ENCODE data around the gene TBC1D22A. TPM values are rescaled to one million over a fixed set of nuclear protein-coding genes. Genes with fewer than 3 reads are reported as not detected.
A peak's percentile ranks its signal among the peaks of the same experiment; 100 is the strongest.
"Not testable (repeated sequence)": the region's sequence is repeated elsewhere in the genome, so short reads cannot be mapped to it uniquely, and the experiment has no call there.

TBC1D22A gene
- total RNA-seq, 2 experiments from 2014 or later = 36.0 to 38.0 TPM

- no peaks in the 10 kb centered on the region for H3K27me3 Mint-ChIP-seq
- H3K27ac Mint-ChIP-seq = peak overlapping the region; percentile 78
- intact Hi-C loops (cut with DNase I, micrococcal nuclease) = loop anchor here in 1 of 2 experiments (2.0 kb wide), 1 partner anchor 15 kb away; no protein-coding TSS in a partner anchor
- H3K36me3 Mint-ChIP-seq (ENCODE audit: low read depth) = peaks cover 14% of the 10 kb centered on the region
- H3K9me3 Mint-ChIP-seq (ENCODE audit: low read depth) = no peaks in the 10 kb centered on the region
- H3K4me1 Mint-ChIP-seq = peaks cover 58% of the 10 kb centered on the region
- H3K4me3 Mint-ChIP-seq = peak overlapping the region; percentile 67
- ChIA-PET CTCF (interaction anchor here (1.0 to 1.7 kb wide), 3 partner anchors 11 to 20 kb away, joined by 5 to 6 read pairs (median 6); no protein-coding TSS in a partner anchor), POLR2A (no interaction called here)
- DNase-seq = no peak
- no peak for ATAC-seq
Observed at GRCh38 chr22:46775850-46776826, 13.7 kb downstream of the TBC1D22A start.

DNA sequence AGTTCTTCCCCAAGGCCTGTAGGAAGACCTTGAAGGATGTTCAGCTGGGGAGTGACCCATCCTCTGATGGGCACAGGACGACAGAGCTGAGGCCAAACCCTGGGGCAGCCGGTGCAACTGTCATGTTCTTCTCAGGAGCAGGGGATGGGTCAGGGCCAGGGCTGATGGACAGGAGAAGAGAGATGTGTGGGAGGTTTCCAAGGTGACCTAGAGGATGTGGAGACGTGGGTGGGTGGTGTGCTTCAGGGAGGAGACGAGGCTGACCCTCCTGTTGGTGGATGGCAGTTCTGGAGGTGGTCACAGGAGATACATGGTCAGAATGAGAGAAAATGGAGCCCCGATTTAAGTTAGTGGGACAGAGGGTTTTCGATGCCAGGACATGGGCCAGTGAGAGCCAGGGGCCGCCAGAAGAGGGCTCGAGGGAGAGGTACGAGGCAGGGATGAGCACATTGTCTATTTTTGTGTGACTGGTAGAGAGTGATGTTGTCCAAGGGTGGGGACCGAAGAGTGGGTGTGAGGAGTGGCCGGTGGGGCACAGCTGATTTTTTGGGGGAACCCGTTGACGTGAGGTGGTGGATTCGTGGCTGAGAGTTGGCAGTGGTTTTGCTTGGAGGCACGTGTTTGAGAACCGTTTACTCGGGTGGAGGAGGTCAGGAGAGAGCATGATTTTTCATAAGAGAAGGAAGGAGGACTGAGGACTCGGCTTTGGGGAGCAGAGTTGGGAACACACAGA is 14.6 kb downstream of the TBC1D22A start:
- intact Hi-C loops (cut with DNase I, micrococcal nuclease) = loop anchor here in 1 of 2 experiments (2.0 kb wide), 1 partner anchor 16 kb away; no protein-coding TSS in a partner anchor
- Mint-ChIP-seq H3K4me3 (peak overlapping the region; percentile 67), H3K36me3 (ENCODE audit: low read depth) (peaks cover 11% of the 10 kb centered on the region), H3K9me3 (ENCODE audit: low read depth) (no peaks in the 10 kb centered on the region), H3K27ac (peak overlapping the region; percentile 78), H3K4me1 (peaks cover 58% of the 10 kb centered on the region), H3K27me3 (no peaks in the 10 kb centered on the region)
- ATAC-seq = no peak
- DNase-seq = no peak
- ChIA-PET POLR2A (no interaction called here), CTCF (interaction anchor here (1.0 kb wide), 3 partner anchors 10 to 58 kb away, joined by 3 to 5 read pairs (median 3); no protein-coding TSS in a partner anchor)

DNA sequence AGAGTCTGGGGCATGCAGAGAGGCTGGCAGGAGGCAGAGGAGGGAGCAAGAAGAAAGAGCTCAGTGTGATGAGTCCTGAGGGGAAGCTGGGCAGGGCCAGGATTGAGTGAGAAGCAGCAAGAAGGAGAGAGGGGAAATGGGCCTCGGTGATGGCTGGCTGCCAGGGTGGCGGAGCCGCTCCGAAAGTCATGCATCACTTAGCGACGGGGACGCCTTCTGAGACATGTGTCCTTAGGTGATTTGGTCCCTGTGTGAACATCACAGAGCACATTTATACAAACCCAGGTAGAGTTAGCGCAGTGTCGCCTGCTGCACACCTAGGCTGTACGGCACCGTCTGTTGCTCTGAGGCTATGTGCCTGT is 15.1 kb downstream of the TBC1D22A start:
- intact Hi-C loops (cut with DNase I, micrococcal nuclease) = loop anchor here in 1 of 2 experiments (2.0 kb wide), 1 partner anchor 17 kb away; no protein-coding TSS in a partner anchor
- peaks cover 11% of the 10 kb centered on the region for H3K36me3 Mint-ChIP-seq (ENCODE audit: low read depth)

DNA sequence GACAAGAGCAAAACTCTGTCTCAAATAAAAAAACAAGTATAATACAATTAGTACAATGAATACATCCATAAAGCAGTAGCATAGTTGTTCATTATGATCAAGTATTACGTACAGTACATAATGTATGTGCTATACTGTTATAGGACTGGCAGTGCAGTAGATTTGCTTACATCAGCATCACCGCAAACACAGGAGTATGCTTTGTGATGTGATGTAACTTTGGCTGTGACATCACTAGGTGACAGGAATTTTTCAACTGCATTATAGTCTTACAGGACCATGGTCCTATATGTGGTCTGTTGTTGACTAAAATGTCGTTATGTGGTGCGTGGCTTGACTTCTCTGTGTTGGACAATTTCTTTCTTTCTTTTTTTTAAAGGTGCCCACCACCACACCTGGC is 16.6 kb downstream of the TBC1D22A start:
- H3K9me3 Mint-ChIP-seq (ENCODE audit: low read depth) = no peaks in the 10 kb centered on the region
- no peak for ATAC-seq
- intact Hi-C loops (cut with DNase I, micrococcal nuclease) = no loop called here
- H3K27me3 Mint-ChIP-seq = no peaks in the 10 kb centered on the region
- POLR2A ChIA-PET = no interaction called here
- no peak overlapping the region for H3K4me3 Mint-ChIP-seq
- peaks cover 11% of the 10 kb centered on the region for H3K36me3 Mint-ChIP-seq (ENCODE audit: low read depth)
- peaks cover 46% of the 10 kb centered on the region for H3K4me1 Mint-ChIP-seq
- CTCF ChIA-PET = interaction anchor here (0.9 kb wide), 1 partner anchor 25 kb away, joined by 3 read pairs; no protein-coding TSS in a partner anchor
- DNase-seq = no peak
- H3K27ac Mint-ChIP-seq = no peak overlapping the region

More for the DNA sequence above, 15.1 kb downstream of the TBC1D22A start:
- POLR2A ChIA-PET = interaction anchor here (0.6 kb wide), 1 partner anchor 16 kb away, joined by 5 read pairs; no protein-coding TSS in a partner anchor
- H3K27me3 Mint-ChIP-seq = no peaks in the 10 kb centered on the region
- CTCF ChIA-PET = interaction anchor here (1.0 kb wide), 3 partner anchors 10 to 58 kb away, joined by 3 to 5 read pairs (median 3); no protein-coding TSS in a partner anchor
- H3K4me3 Mint-ChIP-seq = peak overlapping the region; percentile 67
- peaks cover 60% of the 10 kb centered on the region for H3K4me1 Mint-ChIP-seq
- DNase-seq = peak; percentile 81
- peak overlapping the region; percentile 78 for H3K27ac Mint-ChIP-seq
- ATAC-seq = peak; percentile 9
- no peaks in the 10 kb centered on the region for H3K9me3 Mint-ChIP-seq (ENCODE audit: low read depth)

DNA sequence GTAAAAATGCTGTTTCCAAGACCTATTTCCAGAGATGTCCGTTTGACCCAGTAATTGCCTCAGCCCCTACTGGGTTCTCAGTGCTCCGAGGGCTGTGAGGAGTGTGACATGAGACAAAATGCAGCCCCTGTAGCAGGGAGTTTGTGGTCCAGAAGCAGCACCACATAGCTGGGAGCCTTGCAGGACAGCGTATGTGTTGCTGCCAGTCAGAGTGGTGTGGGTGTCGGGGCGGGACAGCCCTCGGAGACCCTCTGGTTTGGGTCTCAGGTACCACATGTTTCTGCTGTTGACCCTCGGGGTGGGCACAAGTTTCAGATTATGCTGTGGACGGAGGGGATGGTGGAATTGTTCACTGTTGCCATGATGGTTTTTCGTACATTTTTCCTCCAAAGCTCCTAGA is 17.2 kb downstream of the TBC1D22A start:
- Mint-ChIP-seq H3K27me3 (no peaks in the 10 kb centered on the region), H3K36me3 (ENCODE audit: low read depth) (peaks cover 11% of the 10 kb centered on the region), H3K4me1 (peaks cover 41% of the 10 kb centered on the region), H3K9me3 (ENCODE audit: low read depth) (no peaks in the 10 kb centered on the region), H3K4me3 (no peak overlapping the region), H3K27ac (no peak overlapping the region)
- CTCF ChIA-PET = interaction anchor here (0.6 to 0.7 kb wide), 2 partner anchors 19 to 1080 kb away, joined by 3 read pairs; no protein-coding TSS in a partner anchor
- DNase-seq = no peak
- POLR2A ChIA-PET = interaction anchor here (1.4 kb wide), 1 partner anchor 11 kb away, joined by 3 read pairs; no protein-coding TSS in a partner anchor
- intact Hi-C loops (cut with DNase I, micrococcal nuclease) = no loop called here
- ATAC-seq = no peak

- no peak for ATAC-seq
- Mint-ChIP-seq H3K36me3 (ENCODE audit: low read depth) (peaks cover 11% of the 10 kb centered on the region), H3K4me1 (peaks cover 33% of the 10 kb centered on the region), H3K27me3 (no peaks in the 10 kb centered on the region), H3K27ac (no peak overlapping the region), H3K4me3 (no peak overlapping the region), H3K9me3 (ENCODE audit: low read depth) (no peaks in the 10 kb centered on the region)
- POLR2A ChIA-PET = interaction anchor here (1.4 kb wide), 1 partner anchor 10 kb away, joined by 3 read pairs; no protein-coding TSS in a partner anchor
- no peak for DNase-seq
- intact Hi-C loops (cut with DNase I, micrococcal nuclease) = no loop called here
- CTCF ChIA-PET = interaction anchor here (0.6 to 1.0 kb wide), 4 partner anchors 12 to 1080 kb away, joined by 3 to 4 read pairs (median 3); partner anchors contain the start of gene TBC1D22A
Observed at GRCh38 chr22:46780453-46780852, 18.0 kb downstream of the TBC1D22A start.

DNA sequence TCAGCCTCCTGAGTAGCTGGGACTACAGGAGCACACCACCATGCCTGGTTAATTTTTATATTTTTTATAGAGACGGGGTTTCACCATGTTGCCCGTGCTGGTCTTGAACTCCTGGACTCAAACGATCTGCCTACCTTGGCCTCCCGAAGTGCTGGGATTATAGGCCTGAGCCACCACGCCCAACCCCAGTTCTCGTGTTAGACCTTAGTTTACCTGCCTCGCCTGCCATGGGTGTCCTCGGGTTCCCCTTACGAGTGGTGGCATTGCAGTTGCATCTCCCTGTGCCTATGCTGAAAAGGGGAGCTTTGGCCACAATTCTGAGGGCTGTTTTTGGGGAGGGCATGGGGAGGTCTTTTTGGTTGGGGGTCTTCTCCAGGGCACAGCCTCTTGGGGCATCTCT is 18.8 kb downstream of the TBC1D22A start:
- intact Hi-C loops (cut with DNase I, micrococcal nuclease) = no loop called here
- peaks cover 7% of the 10 kb centered on the region for H3K36me3 Mint-ChIP-seq (ENCODE audit: low read depth)
- H3K27ac Mint-ChIP-seq = no peak overlapping the region

DNA sequence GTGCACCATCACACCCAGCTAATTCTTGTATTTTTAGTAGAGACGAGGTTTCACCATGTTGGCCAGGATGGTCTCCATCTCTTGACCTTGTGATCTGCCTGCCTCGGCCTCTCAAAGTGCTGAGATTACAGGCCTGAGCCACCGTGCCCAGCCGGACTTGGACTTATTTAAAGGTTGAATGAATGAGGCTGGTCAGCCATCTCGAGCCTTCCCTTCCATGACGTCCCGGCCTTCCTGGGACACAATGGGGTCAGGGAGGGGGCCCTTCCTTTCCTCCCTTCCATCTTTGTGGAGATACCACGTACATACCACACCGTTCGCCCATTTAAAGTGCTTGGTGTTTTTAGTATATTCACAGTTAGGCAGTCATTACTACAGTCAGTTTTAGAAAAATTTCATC is 19.8 kb downstream of the TBC1D22A start:
- peaks cover 16% of the 10 kb centered on the region for H3K4me1 Mint-ChIP-seq
- H3K27ac Mint-ChIP-seq; POLR2A ChIA-PET; H3K36me3 Mint-ChIP-seq (ENCODE audit: low read depth); ATAC-seq; H3K4me3 Mint-ChIP-seq; CTCF ChIA-PET; H3K27me3 Mint-ChIP-seq; H3K9me3 Mint-ChIP-seq (ENCODE audit: low read depth); intact Hi-C loops (cut with DNase I, micrococcal nuclease); DNase-seq: not testable (repeated sequence)

More for the DNA sequence above, 18.8 kb downstream of the TBC1D22A start:
- ChIA-PET POLR2A (no interaction called here), CTCF (no interaction called here)
- no peak overlapping the region for H3K4me3 Mint-ChIP-seq
- no peak for ATAC-seq
- peaks cover 25% of the 10 kb centered on the region for H3K4me1 Mint-ChIP-seq
- H3K9me3 Mint-ChIP-seq (ENCODE audit: low read depth) = no peaks in the 10 kb centered on the region
- H3K27me3 Mint-ChIP-seq = no peaks in the 10 kb centered on the region
- no peak for DNase-seq

DNA sequence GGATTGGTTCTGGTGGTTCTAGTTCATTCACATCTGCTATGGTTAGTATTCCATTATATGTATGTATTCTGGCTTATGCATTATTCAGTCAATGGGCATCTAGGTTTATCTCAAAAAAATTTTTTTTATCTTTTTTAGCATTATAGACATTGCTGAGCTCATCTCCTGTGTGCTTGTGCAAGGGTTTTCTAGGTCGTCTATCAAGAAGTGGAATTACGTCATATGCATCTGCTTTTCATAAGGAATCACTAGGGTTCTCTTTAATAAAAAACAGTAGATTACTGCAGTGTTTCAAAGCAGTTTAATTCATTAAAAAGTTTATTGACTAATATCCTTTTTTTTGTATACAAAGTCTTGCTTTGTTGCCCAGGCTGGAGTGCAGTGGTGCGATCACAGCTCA is 21.3 kb downstream of the TBC1D22A start:
- Mint-ChIP-seq H3K4me3 (no peak overlapping the region), H3K27ac (no peak overlapping the region), H3K9me3 (ENCODE audit: low read depth) (no peaks in the 10 kb centered on the region), H3K27me3 (no peaks in the 10 kb centered on the region), H3K36me3 (ENCODE audit: low read depth) (peaks cover 9% of the 10 kb centered on the region), H3K4me1 (peaks cover 20% of the 10 kb centered on the region)
- CTCF ChIA-PET = interaction anchor here (1.0 to 2.8 kb wide), 3 partner anchors 15 to 25 kb away, joined by 3 to 14 read pairs (median 5); no protein-coding TSS in a partner anchor
- intact Hi-C loops (cut with DNase I, micrococcal nuclease) = no loop called here
- POLR2A ChIA-PET = no interaction called here
- ATAC-seq (no peak), DNase-seq (no peak)

GRCh38 chr22:46788441-46789172 is 26.2 kb downstream of the TBC1D22A start:
- DNase-seq = peak; percentile 63
- Mint-ChIP-seq H3K27ac (peak overlapping the region; percentile 78), H3K4me1 (peaks cover 51% of the 10 kb centered on the region), H3K36me3 (ENCODE audit: low read depth) (peaks cover 16% of the 10 kb centered on the region), H3K27me3 (no peaks in the 10 kb centered on the region), H3K4me3 (no peak overlapping the region), H3K9me3 (ENCODE audit: low read depth) (no peaks in the 10 kb centered on the region)
- ChIA-PET POLR2A (interaction anchor here (0.7 kb wide), 2 partner anchors 26 to 99 kb away, joined by 4 read pairs; partner anchors contain the start of gene TBC1D22A), CTCF (interaction anchor here (0.7 to 2.1 kb wide), 3 partner anchors 10 to 39 kb away, joined by 3 to 5 read pairs (median 4); no protein-coding TSS in a partner anchor)
- ATAC-seq = peak; percentile 59
- intact Hi-C loops (cut with DNase I, micrococcal nuclease) = no loop called here

Measured in activated CD4-positive, alpha-beta T cell treated with anti-CD3 and anti-CD28 coated beads for 36 hours (primary cell).